Right cardiac atrium (tissue), 5 donors: ENCODE measurements around the gene TMEM218. TPM values are rescaled to one million over a fixed set of nuclear protein-coding genes. Genes with fewer than 3 reads are reported as not detected.
A peak's percentile ranks its signal among the peaks of the same experiment; 100 is the strongest.
"Not testable (repeated sequence)": the region's sequence is repeated elsewhere in the genome, so short reads cannot be mapped to it uniquely, and the experiment has no call there.

ENCODE experiments used
- ATAC-seq, 2 donors: fragments of 200-7000 bp; cut with Tn5 transposase; one replicate each; pipeline versions ENCODE4 v1.8.0 to v1.9.1; 2020; ENCODE audit warnings: moderate library complexity in 2 of 2, mild to moderate bottlenecking in 1 of 2
- DNase-seq, 3 donors: peaks; one replicate each; pipeline ENCODE4 v3.0.0-alpha.2; 2020
- H3K27ac ChIP-seq: one replicate; pipeline ENCODE4 v1.5.1; 2013; ENCODE audit warnings: mild to moderate bottlenecking, low read length, control low read depth, moderate library complexity
- H3K27me3 ChIP-seq: one replicate; pipeline ENCODE4 v1.6.1; 2013; ENCODE audit not compliant: control insufficient read depth, insufficient read depth
- H3K4me1 ChIP-seq: one replicate; pipeline ENCODE4 v1.6.1; 2013; ENCODE audit warnings: low read length; ENCODE audit not compliant: control insufficient read depth, insufficient read depth
- H3K4me3 ChIP-seq: one replicate; pipeline ENCODE4 v1.5.1; 2013; ENCODE audit warnings: low read length, control low read depth
- H3K9me3 ChIP-seq: one replicate; pipeline ENCODE4 v1.6.1; 2013; ENCODE audit warnings: low read length; ENCODE audit not compliant: control insufficient read depth
- WGBS: extraction: QIAGEN DNeasy Blood & Tissue Kit; methylation state at CpG from one replicate; pipeline ENCODE4 v1.1.7; 2013; 5-methylcytosine and 5-hydroxymethylcytosine counted together
- intact Hi-C, 4 donors: fragments of 100-400 bp; cut with DNase I; formaldehyde crosslinking; loops; one replicate each; pipeline versions ENCODE4 v1.11.0 to v1.14.0; 2022 to 2023
- polyA plus RNA-seq: library from polyadenylated mRNA; stranded (reverse); fragments of 200-250 nt; gene quantifications from one replicate; pipeline ENCODE4 v1.2.3, GENCODE V29; 2013
- total RNA-seq, 4 donors: library from RNA; stranded (reverse); fragmentation: NEBNext Ultra II Directional; extraction: Animal tissue kit (Norgen Biotek cat#: 25700); gene quantifications; one replicate each; pipeline ENCODE4 v1.2.1, GENCODE V29; 2021
- donor health status: healthy with polysubstance abuse.
- donor health status: DM: no; HTN: yes; CAD: no.
- donor health status: DM: no; HTN: no; CAD: no.
- donor health status: DM: no; HTN: yes; CAD: no; lungs with severe emphysema.
- donor health status: DM: yes; HTN: yes; CAD: no.

Gene TMEM218
- total and polyA plus RNA-seq, 5 donors = 11.1 to 14.1 (median 11.8) TPM

DNA sequence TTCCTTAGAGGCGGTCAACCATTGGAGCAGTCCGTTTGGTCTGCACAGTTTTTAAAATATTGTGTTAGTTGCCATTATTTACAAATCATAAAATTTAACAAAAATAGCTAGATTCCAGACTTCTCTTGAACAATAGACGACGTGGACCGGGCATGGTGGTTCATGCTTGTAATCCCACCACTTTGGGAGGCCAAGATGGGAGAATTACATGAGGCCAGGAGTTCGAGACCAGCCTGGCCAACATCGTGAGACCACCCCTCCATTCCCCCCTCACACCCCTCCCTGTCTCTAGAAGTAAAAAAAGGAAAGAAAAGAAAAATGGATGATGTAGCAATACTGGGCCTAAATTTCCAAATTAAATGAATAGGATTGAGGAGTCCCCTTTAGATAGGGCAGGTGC, 47.4 kb downstream of the TMEM218 start:
- Histone ChIP-seq H3K27me3 (no peaks in the 10 kb centered on the region), H3K4me3 (peak overlapping the region; percentile 60), H3K27ac (no peak overlapping the region), H3K9me3 (no peaks in the 10 kb centered on the region), H3K4me1 (no peaks in the 10 kb centered on the region)
- ATAC-seq = no peak
- 78% methylated on average over 7 of the region's 7 CpGs for WGBS
- no peak for DNase-seq
- intact Hi-C loops = no loop called here

DNA sequence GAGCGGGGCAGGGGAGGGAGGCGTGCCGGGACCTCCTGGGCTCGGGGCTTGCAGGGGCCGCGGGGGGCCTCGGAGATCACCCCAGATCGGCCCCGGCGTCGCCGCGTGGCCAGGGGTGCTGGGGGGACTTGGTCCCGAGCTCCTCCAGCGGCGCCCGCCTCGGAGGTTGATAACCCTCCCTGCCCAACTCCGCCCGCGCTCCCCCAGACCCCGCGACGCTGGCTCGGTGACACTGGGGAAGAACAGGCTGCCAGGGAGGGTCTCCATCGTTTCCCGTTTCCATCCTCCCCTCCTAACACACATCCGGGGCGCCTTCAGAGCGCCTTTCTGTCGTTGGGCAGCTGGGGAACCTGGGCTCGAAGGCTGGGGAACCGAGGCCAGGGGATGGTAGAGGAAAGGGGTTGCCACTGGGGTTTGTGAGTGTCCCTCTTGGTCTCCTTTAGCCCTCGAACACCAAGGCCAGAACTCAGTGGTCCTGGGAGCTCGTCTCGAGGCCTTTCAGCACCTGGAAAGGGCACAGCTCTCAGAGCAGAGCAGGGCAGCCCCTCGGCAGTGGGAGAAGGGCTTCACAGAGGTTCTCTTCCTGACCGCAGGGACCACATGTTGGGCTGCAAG, 47.9 kb downstream of the TMEM218 start:
- peak in 2 of 3 donors; percentile 30 to 49 for DNase-seq
- Histone ChIP-seq H3K4me3 (peak overlapping the region; percentile 60), H3K4me1 (no peaks in the 10 kb centered on the region), H3K27me3 (no peaks in the 10 kb centered on the region), H3K9me3 (no peaks in the 10 kb centered on the region), H3K27ac (no peak overlapping the region)
- intact Hi-C loops = no loop called here
- 6% methylated on average over 38 of the region's 38 CpGs for WGBS
- peak; percentile 22 to 30 for ATAC-seq

DNA sequence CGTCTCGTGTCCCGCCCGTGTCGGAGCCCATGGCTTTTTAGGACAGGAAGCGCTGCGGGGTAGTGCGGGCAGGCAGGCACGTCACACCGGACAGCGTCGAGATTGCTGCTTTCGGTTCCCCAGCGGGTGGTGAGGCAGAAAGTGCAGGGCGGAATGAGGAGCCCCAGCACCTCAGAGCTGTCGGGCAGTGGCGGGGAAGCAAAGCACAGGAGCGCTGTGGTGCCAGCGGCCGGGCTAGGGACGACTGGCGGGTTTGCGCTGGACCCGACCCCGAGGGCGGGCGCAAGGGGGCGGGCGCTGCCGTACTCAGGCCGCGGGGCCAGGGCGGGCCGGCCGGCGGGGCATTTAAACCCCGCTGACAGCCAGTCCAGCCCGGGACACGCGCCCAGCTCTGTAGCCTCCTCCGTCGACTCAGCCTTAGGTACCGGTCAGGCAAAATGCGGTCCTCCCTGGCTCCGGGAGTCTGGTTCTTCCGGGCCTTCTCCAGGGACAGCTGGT, 48.4 kb downstream of the TMEM218 start, which contains the start of gene SLC37A2:
TSS of gene SLC37A2 (plus strand) at position 375 of the 498 bp plus-strand sequence. CDS start at position 438, 63 bp downstream.
- Histone ChIP-seq H3K4me3 (peak within 1 kb of the TSS; percentile 60), H3K4me1 (no peaks in the 10 kb centered on the region), H3K9me3 (no peaks in the 10 kb centered on the region), H3K27me3 (no peaks in the 10 kb centered on the region), H3K27ac (no peak within 1 kb of the TSS)
- DNase-seq (peak; percentile 79 to 90 (median 90)), ATAC-seq (peak; percentile 95)
- under 1% methylated on average over 46 of the region's 46 CpGs for WGBS
- intact Hi-C loops = no loop called here

DNA sequence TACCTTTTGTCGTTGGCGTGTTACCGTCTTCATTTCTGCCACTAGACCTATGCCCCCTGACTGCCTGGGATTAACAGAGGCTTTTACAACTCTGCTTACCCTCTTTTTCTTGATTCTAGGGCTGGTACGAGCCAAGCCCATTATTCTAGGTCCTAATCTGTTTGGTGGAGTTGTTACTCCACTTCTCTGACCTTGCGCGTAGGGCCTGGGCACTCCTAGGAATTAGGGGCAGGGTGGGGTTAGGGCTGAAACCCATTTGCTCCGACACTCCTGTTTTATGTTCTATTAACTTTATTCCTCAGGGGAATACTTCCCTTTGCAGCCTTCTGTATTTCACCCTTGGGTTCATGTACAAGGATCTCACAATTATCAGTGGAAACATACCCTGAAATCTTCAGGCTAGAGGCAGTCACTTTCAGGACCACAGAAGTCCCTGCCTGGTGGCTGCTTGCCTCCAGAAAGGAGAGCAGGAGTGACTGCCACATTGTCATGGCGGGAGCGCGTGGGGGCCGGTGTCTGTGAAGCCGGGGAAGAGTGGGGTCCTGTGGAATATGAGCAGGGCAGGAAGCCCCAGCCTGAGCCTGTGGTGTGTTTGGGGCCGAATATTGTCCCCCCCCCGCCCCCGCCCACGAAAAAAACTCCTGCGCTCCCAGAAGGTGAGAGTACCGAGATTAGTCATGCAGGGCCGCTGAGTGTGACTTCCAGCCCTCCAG, 49.1 kb downstream of the TMEM218 start:
- 43% methylated on average over 19 of the region's 19 CpGs for WGBS
- no peak for DNase-seq
- ATAC-seq = peak; percentile 32 to 44
- H3K9me3 ChIP-seq = no peaks in the 10 kb centered on the region
- peak overlapping the region; percentile 60 for H3K4me3 ChIP-seq
- H3K4me1 ChIP-seq = no peaks in the 10 kb centered on the region
- intact Hi-C loops = no loop called here
- H3K27me3 ChIP-seq = no peaks in the 10 kb centered on the region
- H3K27ac ChIP-seq = no peak overlapping the region

DNA sequence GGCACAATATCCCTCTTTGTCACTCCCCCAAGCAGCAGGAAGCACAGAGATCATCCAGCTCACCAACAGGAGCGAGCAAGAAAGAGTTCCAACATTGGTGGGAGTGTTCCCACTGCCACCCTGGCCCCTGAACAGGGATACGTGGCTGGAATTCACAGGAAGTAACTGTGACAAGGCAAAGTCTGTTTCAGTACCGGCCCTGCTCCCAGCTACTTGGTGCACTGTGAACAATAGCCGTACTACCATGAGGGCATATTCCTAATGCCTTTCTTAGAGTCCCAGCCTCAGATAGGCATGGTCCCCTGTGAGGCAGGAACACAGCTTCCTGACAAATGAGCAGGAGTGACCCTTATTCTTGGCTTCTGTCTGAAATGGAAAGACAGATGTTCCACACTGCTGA, 50.1 kb downstream of the TMEM218 start:
- peak in 1 of 3 donors; percentile 22 for DNase-seq
- no peak overlapping the region for H3K4me3 ChIP-seq

DNA sequence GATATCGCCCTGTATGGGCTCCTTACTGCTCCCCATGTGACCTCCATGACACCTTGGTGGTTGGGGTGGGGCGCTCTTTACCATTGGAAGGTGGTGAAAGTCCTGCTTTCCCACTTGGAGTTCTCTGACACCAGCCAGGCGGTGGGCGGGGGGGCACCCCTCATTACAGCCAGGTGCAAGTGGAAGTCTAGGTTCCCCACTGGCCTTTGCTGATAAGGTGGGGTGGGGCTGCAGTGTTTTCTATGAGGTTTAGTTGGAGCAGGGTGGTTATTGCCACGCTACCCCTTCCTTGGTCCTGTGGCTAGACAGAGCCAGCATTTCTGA, 53.8 kb downstream of the TMEM218 start:
- DNase-seq (no peak), ATAC-seq (no peak)
- Histone ChIP-seq H3K9me3 (no peaks in the 10 kb centered on the region), H3K27me3 (no peaks in the 10 kb centered on the region), H3K27ac (no peak overlapping the region), H3K4me3 (no peak overlapping the region), H3K4me1 (no peaks in the 10 kb centered on the region)
- intact Hi-C loops = no loop called here
- WGBS = 95% methylated on average over 5 of the region's 5 CpGs

More for the DNA sequence above, 50.1 kb downstream of the TMEM218 start:
- Histone ChIP-seq H3K27me3 (no peaks in the 10 kb centered on the region), H3K4me1 (no peaks in the 10 kb centered on the region), H3K9me3 (no peaks in the 10 kb centered on the region), H3K27ac (no peak overlapping the region)
- ATAC-seq = no peak
- WGBS = 63% methylated on average over 4 of the region's 4 CpGs
- intact Hi-C loops = no loop called here

DNA sequence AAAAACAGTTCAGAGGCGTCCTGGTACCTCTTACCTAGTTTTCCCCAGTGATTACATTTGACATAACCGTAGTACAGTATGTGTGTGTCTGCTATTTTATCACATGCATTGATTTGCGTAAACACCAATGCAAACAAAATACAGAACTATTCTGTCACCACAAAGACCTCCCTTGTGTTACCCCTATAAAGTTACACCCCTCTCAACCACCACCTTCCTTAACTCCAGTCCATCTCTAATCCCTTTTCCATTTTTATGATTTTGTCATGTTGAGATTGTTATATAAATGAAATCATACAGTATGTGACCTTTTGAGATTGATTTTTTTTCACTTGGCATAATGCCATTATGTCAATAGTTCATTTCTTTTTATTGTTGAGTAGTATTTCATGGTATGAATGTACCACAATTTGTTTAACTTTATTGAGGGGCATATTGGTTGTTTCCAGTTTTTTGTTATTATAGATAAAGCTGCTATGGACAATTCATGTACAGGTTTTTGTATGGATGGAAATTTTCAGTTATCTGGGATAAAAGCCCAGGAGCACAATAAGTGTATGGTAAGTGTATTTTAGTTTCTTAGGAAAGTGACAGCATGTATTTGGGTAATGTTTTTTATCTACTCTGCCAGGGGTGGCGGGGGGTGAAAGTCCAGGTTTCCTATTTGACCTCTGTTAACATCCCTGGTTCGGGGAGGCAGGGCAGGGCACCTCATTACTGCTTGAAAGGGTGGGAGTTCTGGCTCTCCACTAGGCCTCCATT, 54.3 kb downstream of the TMEM218 start:
- no peak overlapping the region for H3K27ac ChIP-seq
- no peaks in the 10 kb centered on the region for H3K27me3 ChIP-seq
- ATAC-seq = no peak
- no peak overlapping the region for H3K4me3 ChIP-seq
- DNase-seq = peak in 1 of 3 donors; percentile 12
- 83% methylated on average over 5 of the region's 5 CpGs for WGBS
- H3K4me1 ChIP-seq = no peaks in the 10 kb centered on the region
- intact Hi-C loops = no loop called here
- no peaks in the 10 kb centered on the region for H3K9me3 ChIP-seq

DNA sequence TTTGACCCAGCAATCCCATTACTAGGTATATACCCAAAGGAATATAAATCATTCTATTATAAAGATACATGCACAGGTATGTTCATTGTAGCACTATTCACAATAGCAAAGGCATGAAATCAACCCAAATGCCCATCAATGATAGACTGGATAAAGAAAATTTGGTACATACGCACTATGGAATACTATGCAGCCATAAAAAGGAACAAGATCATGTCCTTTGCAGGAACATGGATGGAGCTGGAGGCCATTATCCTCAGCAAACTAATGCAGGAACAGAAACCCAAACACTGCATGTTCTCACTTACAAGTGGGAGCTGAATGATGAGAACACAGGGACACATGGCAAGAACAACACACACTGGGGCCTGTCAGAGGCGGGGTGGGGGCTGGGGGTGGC, 55.3 kb downstream of the TMEM218 start:
- H3K4me3 ChIP-seq, ATAC-seq, H3K27ac ChIP-seq, DNase-seq, H3K27me3 ChIP-seq, H3K4me1 ChIP-seq, intact Hi-C loops, H3K9me3 ChIP-seq: not testable (repeated sequence)
- WGBS = 100% methylated on average over 2 of the region's 2 CpGs

DNA sequence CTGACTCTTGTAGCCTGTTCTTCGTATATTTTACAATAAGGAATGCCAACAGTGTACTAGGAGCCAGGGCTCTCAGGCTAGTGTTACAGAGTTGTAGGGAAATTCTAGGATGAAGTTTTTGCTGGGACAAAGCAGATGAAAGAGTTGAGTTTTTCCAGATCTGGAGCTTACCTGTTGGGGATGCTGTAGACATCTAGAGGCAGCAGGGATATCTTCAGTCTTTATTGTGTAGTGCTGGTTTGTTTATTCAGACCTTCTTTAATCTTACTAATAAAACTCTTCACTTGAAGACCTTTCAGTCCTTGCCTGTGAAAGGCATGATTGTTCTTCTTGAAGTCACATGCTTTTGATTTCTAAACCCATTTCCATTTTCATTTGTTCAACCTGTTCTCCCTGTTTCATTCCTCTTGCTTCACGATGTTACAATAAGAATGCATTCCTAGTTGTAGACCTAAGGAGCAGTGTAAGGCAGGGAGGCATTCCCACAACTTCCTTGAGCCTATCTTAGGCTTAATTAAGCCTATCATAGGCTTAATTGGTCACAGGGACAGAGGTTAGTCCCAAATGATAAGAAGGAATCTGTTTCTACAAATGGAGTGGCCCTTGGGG, 56.2 kb downstream of the TMEM218 start:
- no peaks in the 10 kb centered on the region for H3K27me3 ChIP-seq

DNA sequence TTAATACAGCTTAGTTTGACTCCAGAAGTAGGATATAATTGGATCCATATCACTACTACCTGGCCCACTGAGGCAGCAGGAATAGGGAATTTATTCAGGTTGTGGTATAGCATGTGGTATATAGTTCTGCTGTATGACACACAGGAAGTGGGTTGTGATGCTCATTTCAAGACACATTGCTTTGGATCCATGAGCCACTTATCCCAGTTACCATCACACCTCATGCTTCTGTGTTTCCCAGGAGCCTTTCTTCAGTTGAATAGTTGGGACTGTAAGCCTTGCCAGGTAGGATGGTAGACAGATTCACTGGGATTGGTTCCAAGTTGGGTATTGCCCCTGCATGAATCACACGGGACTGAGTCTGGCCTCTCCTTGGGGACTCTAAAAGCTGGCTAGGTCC, 58.3 kb downstream of the TMEM218 start:
- no peak for ATAC-seq
- no peak overlapping the region for H3K4me3 ChIP-seq
- H3K27ac ChIP-seq = no peak overlapping the region
- 90% methylated on average over 1 of the region's 1 CpG for WGBS
- intact Hi-C loops = no loop called here
- H3K9me3 ChIP-seq = no peaks in the 10 kb centered on the region
- no peaks in the 10 kb centered on the region for H3K27me3 ChIP-seq
- H3K4me1 ChIP-seq = no peaks in the 10 kb centered on the region
- DNase-seq = no peak

More for the DNA sequence above, 56.2 kb downstream of the TMEM218 start:
- H3K27ac ChIP-seq = no peak overlapping the region
- 58% methylated on average over 2 of the region's 2 CpGs for WGBS
- ATAC-seq (no peak), DNase-seq (no peak)
- H3K4me3 ChIP-seq = no peak overlapping the region
- no peaks in the 10 kb centered on the region for H3K9me3 ChIP-seq
- no peaks in the 10 kb centered on the region for H3K4me1 ChIP-seq
- intact Hi-C loops = no loop called here

DNA sequence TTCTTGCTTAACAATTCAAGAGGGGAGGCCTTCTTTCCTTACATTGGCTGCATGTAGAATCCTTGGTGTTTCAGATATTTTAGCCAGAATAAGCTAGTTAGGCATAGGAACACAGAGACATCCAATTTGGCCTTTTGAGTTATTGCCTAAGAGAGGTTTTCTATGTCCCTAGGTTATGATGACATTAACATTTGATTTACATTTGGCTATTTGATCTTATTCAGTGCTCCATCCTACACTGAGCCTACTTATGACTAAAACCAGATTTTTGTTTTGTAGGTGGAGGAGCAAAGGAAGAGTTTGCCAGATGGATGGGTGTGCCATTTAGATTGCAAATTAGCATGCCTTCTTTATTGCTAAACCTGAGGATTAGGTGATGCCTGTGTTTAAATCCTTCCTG, 59.4 kb downstream of the TMEM218 start:
- ATAC-seq = no peak
- no peaks in the 10 kb centered on the region for H3K4me1 ChIP-seq
- intact Hi-C loops = no loop called here
- no peak overlapping the region for H3K4me3 ChIP-seq
- no peak for DNase-seq
- no peak overlapping the region for H3K27ac ChIP-seq
- H3K27me3 ChIP-seq = no peaks in the 10 kb centered on the region
- no peaks in the 10 kb centered on the region for H3K9me3 ChIP-seq
